ENCODE results near the gene UGCG. TPM values are rescaled to one million over a fixed set of nuclear protein-coding genes. Genes with fewer than 3 reads are reported as not detected.

Gene UGCG
- total RNA-seq, 2 experiments from 2014 or later = 28.9 to 29.8 TPM

Other genes starting within 250 kb of the UGCG start
- 10 to 100 TPM; 25.4 to 26.0 TPM for gene GNG10, start 235.2 kb upstream of the UGCG start, total RNA-seq
- gene SHOC1, start 101.9 kb upstream of the UGCG start, total RNA-seq = not detected